ENCODE results near the gene SACM1L.

DNA sequence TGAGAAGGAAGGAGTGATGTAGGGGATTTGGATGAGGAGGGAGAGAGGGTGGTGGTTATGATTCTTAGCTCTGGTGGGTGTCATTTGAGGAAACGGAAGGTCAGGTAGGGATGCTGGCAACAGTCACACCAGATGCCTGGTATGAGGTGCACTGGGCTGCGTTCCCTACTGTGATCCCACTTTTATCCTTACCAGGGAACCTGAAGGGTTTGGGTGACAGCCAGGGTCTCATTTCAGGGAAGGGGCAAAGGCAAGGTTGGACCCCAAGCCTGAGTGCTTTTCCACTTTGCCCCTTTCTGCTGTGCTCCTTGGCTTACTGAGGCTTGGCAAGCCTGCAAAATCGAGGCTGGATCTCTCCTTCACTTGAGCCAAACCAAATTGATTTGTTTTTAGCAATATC lies 36.0 kb upstream of the SACM1L start:
- no peak for TF ChIP-seq CTCF (IDR thresholded peaks at IDR 0.05)
- no peak for TF ChIP-seq POLR2A (IDR thresholded peaks at IDR 0.05)
- no peak for TF ChIP-seq EP300 (IDR thresholded peaks at IDR 0.05)

All from tibial nerve (tissue), 4 donors.